Epidermal melanocyte (primary cell): ENCODE measurements around the gene RYR1.
"Not testable (repeated sequence)": the region's sequence is repeated elsewhere in the genome, so short reads cannot be mapped to it uniquely, and the experiment has no call there.

ENCODE experiments used
- DNase-seq: peaks from one replicate; pipeline ENCODE4 v3.0.0; 2011; ENCODE audit warnings: low spot score; ENCODE audit not compliant: insufficient read length

The RYR1 gene

DNA sequence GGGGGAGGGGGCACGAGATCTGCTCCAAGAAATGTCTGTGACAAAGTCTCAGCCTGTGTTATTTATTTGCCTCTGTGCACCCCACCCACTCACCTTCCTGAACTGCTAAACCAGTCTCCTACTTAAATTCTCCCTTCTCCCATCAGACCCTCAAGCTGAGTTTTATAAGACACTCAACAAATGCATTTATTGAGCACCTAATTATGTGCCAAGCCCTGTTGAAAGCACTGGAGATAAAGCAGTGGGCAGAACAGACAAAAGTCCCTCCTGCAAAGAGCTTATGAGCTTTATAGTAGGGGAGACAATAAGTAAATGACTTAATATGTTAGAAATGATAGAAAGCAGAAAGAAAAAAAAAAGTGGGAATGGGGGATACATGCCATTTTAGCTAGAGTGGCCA lies 34.0 kb upstream of the RYR1 start:
- DNase-seq, result no peak

- DNase-seq, result no peak
These were observed 33.1 kb upstream of the RYR1 start for GRCh38 chr19:38400361-38400760.

GRCh38 chr19:38401148-38401547 lies 32.3 kb upstream of the RYR1 start:
- DNase-seq, result no peak

GRCh38 chr19:38402623-38402966 lies 30.9 kb upstream of the RYR1 start:
- no peak for DNase-seq

DNA sequence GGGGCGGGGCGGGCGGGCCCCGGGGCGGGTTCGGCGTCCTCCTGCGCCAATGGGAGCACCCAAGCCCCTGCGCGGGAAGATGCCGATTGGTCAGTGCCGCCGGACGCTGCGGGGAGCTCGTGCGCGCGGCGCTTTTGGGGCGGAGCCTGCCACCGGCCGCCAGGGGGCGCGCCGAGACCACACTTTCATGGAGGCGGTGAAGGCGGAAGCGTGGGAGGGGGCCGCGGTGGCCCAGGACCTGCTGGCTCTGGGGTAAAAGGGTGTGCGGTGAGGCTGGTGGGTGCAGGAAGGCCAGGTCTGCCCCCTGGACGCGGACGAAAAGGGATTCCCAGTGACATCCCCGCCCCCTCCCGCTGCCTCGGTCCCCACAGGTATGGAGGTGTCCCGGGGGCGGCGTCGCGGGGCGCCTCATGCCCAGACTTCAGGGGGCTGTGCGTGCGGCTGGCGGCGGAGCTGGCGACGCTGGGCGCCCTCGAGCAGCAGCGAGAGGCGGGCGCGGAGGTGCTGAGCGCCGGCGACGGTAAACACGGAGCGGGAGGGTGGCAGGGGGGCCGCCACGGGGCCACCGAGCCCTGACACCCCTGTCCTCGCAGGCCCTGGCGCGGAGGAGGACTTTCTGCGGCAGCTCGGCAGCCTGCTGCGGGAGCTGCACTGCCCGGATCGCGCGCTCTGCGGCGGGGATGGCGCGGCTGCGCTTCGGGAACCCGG lies 30.4 kb upstream of the RYR1 start, which contains the start of gene FAM98C:
TSS of gene FAM98C (plus strand) at position 127 of the 708 bp plus-strand sequence. CDS start at position 188, 61 bp downstream.
- DNase-seq, result peak; percentile 100

GRCh38 chr19:38404858-38405257 lies 28.6 kb upstream of the RYR1 start:
- DNase-seq, result no peak

DNA sequence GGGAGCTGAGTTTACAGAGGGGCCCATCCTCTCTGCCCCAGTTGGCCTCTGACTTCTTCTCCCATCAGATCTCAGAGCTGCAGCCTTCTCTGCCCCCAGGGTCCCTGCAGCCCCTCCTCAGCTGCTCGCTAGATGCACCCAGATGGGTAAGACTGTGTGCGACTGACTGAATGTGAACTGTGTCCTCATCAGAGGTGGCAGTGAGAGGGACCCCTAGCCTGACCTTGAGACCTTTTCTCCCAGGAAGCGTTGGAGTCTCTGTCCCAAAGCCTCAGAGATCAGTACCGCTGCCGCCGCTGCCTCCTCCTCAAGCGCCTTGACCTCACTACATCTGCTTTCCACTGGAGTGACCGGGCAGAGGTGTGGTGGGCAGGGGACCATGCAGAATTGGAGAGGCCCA lies 28.2 kb upstream of the RYR1 start:
- DNase-seq, result no peak

GRCh38 chr19:38409631-38410133 lies 23.8 kb upstream of the RYR1 start:
- DNase-seq, result no peak

- DNase-seq, result not testable (repeated sequence)
These were observed 23.1 kb upstream of the RYR1 start for GRCh38 chr19:38410407-38410806.

DNA sequence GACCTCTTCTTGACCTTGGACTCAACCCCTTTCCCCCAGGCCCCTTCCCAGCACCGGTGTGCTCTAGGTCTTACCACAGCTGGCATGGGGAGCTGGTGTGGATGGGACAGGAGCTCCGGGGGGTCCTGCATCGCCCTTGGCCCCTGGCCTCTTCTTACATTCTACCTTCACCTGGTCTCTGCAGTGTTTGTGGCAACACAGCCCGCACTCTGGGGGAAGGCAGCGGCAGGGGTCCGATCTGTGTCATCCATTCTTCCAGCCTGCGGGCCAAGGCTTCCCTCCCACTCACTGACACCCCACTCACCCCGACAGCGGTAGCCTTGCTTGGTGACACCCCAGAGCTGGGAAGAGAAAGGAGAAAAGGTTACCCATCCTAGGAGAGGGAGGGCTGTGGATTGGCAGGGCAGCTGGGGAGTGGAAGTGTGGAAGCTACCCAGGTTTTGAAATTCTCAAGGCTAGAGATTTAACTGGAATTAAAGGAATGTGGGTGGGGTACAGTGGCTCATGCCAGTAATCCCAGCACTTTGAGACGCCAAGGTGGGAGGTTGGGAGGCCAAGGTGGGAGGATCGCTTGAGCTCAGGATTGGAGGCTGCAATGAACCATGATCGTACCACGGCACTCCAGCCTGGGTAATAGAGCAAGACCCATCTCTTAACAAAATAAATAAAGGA lies 22.3 kb upstream of the RYR1 start:
- no peak for DNase-seq

DNA sequence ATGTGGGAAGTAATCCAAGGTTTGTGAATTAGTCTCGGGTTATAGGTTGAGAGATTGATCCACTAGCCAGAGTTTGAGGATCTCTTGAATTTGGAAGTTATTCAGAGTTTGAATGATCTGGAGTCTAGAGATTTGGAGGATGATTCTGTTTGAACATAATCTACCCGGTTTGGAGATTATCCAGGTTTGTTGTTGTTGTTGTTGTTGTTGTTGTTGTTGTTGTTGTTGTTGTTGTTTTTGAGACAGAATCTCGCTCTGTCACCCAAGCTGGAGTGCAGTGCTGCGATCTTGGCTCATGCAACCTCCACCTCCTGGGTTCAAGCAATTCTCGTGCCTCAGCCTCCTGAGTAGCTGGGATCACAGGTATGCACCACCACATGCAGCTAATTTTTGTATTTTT lies 21.6 kb upstream of the RYR1 start:
- not testable (repeated sequence) for DNase-seq

DNA sequence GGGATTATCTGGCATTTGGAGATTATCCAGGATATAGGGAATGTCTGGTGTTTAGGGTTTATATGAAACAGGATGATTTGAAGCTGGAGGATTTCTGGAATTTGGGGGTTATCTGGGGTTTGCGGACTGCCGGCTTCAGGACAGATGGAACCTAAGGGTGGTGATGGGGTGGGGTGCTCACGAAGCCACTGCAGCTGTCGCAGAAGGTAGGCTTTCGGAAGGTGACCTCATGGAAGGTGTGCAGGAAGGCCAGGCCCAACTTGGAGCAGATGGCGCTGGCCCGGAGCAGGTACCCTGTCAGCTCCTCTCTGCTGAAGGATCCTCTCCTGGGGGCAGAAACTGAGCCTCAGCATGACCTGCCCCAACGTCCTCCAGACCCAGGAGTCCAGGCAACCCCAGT lies 21.0 kb upstream of the RYR1 start:
- no peak for DNase-seq

GRCh38 chr19:38412961-38413360 lies 20.5 kb upstream of the RYR1 start:
- DNase-seq, result no peak

- DNase-seq, result no peak
These were observed 20.1 kb upstream of the RYR1 start for GRCh38 chr19:38413416-38413815.

- no peak for DNase-seq
These were observed 16.3 kb upstream of the RYR1 start for GRCh38 chr19:38417146-38417543.

DNA sequence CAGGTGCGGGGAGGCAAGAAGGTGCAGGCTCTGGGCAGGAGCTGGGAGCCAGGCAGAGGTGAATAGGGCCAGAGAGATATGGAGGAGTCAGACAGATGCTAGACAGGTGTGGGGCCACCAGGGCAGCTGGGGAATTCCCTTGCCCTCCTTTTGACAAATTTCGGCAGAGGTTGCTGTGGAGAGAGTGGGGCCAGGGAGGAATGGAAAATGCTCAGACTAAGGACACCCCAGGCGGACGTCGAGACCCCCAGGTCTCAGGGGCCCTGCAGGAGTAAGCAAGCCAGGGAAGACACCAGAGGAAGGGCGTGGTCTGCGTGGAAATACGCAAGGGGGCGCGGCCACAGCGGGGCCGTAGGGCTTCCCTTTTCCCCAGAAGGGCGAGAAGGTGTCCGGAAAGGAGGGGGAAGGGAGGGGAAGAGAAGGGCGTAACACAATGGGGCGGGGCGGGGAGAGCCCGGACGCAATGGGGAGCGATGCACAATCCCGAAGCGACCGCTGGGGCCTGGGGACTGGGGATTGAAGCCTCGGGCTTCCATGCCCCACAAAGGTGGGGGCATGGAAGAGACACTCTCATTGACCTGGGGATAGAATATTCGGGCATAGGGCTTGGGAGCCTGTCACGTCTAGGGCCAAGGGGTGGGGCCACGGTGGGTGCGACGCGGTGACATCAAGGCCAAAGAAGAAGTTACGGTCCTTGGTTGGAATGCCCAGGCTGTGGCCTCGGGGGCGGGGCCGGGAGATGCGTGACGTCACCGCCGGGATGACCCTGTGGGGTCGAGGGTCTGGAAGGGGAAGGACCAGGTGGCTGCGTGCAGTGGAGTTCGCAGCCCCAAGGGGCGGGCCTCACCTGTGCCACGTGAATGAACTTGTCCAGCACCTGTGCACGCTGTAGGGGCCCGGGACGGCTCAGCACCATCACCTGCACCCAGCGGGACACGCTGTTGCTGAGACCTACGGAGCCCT lies 15.7 kb upstream of the RYR1 start:
- DNase-seq, result no peak

GRCh38 chr19:38420935-38421334 lies 12.6 kb upstream of the RYR1 start:
- no peak for DNase-seq

DNA sequence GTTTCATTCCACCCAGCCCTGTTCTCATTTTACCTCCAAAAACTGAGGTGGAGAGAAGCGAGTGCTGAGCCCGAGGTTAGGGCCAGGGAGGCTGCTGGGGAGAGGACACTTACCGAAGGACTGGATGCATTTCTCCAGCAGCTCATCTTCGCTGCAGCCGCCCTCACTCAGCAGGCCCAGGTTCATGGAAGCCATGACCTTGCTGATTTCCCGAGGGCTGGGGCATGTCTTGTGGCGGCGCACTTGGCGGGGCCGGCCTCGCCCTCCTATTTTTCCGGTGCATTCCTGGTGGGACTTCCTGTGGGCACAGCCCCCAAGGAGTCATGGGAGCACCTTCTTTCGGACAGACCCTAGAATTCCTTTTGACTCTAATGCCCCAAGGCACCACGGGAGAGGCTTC lies 11.6 kb upstream of the RYR1 start:
- DNase-seq, result no peak

DNA sequence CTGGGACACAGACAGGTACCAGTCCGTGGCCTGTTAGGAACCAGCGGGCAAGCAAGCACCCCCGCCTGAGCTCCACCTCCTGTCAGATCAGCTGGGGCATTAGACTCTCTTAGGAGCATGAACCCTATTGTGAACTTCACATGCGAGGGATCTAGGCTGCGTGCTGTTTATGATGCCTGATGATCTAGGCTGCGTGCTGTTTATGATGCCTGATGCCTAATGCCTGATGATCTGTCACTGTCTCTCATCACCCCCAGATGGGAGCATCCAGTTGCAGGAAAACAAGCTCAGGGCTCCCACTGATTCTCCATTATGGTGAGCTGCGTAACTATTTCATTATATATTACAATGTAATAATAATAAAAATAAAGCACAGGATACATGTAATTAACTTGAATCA lies 11.1 kb upstream of the RYR1 start:
- no peak for DNase-seq

DNA sequence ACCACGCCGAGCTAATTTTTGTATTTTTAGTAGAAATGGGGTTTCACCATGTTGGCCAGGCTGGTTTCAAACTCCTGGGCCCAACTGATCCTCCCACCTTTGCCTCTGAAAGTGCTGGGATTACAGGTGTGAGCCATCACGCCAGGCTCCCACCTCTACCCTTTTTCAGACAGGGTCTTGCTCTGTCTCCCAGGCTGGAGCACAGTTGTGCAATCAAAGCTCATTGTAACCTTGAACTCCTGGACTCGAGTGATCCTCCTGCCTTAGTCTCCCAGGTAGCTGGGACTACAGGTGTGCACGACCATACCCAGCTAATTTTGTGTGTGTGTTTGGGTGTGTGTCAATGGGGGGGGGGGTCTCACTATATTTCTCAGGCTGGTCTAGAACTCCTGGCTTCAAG lies 9.2 kb upstream of the RYR1 start:
- DNase-seq, result no peak

GRCh38 chr19:38425222-38425809 lies 8.2 kb upstream of the RYR1 start:
- DNase-seq, result no peak
